PC-3 (cell line): ENCODE results near the gene ARHGDIG. TPM values are rescaled to one million over a fixed set of nuclear protein-coding genes. Genes with fewer than 3 reads are reported as not detected.

Experiments
- ATAC-seq: fragments of 200-7000 bp; cut with Tn5 transposase; 2 replicates; pipeline ENCODE4 v1.9.1; 2020; ENCODE audit warnings: mild to moderate bottlenecking, moderate library complexity
- BruUV-seq: library from RNA; stranded (reverse); fragments of 400-500 nt; replicated peaks from 2 replicates; lab custom pipeline; 2021; lab: Mats Ljungman, UMichigan
- CTCF ChIA-PET: fragments of 300-600 bp; sonication (Branson Sonifier 250); formaldehyde crosslinking; loops from one replicate; lab custom pipeline; 2022; ENCODE audit warnings: antibody characterized with exemption; lab: Charles Lee
- POLR2A ChIA-PET: fragments of 300-600 bp; sonication (Branson Sonifier 250); formaldehyde crosslinking; loops from one replicate; lab custom pipeline; 2022; ENCODE audit warnings: antibody characterized with exemption; ENCODE audit not compliant: unreplicated experiment; lab: Charles Lee
- DNase-seq: peaks from one replicate; pipeline ENCODE4 v3.0.0-alpha.2; 2015
- H2AFZ ChIP-seq: fragments of 300-600 bp; sonication (generic); 2 replicates; pipeline ENCODE4 v1.6.0; 2016; ENCODE audit warnings: antibody characterized with exemption, low read length
- H3F3A ChIP-seq: fragments of 300-600 bp; sonication (generic); one replicate; pipeline ENCODE4 v1.6.0; 2017; ENCODE audit warnings: antibody characterized with exemption, low read length, control low read depth, mild to moderate bottlenecking; ENCODE audit not compliant: unreplicated experiment
- H3K27ac ChIP-seq: fragments of 300-600 bp; sonication (generic); 2 replicates; pipeline ENCODE4 v1.5.1; 2016; ENCODE audit warnings: mild to moderate bottlenecking, low read length
- H3K27me3 ChIP-seq: fragments of 300-600 bp; sonication (generic); 2 replicates; pipeline ENCODE4 v1.6.1; 2016; ENCODE audit warnings: low read length, mixed read lengths
- H3K36me3 ChIP-seq: fragments of 300-600 bp; sonication (generic); 2 replicates; pipeline ENCODE4 v1.6.1; 2016; ENCODE audit warnings: low read depth, mixed run types, low read length, mixed read lengths
- H3K4me1 ChIP-seq: fragments of 300-600 bp; sonication (generic); 2 replicates; pipeline ENCODE4 v1.5.1; 2016; ENCODE audit warnings: low read length; ENCODE audit not compliant: insufficient read depth
- H3K4me2 ChIP-seq: fragments of 300-600 bp; sonication (generic); 2 replicates; pipeline ENCODE4 v1.6.0; 2016; ENCODE audit warnings: low read length
- H3K4me3 ChIP-seq: fragments of 300-600 bp; sonication (generic); 2 replicates; pipeline ENCODE4 v1.5.1; 2016; ENCODE audit warnings: mild to moderate bottlenecking, low read length, mixed read lengths
- H3K79me2 ChIP-seq: fragments of 300-600 bp; sonication (generic); 2 replicates; pipeline ENCODE4 v1.6.1; 2017; ENCODE audit warnings: low read length, mixed read lengths
- H3K9ac ChIP-seq: fragments of 300-600 bp; sonication (generic); 2 replicates; pipeline ENCODE4 v1.6.0; 2016; ENCODE audit warnings: mild to moderate bottlenecking, low read length
- H3K9me2 ChIP-seq: fragments of 300-600 bp; sonication (generic); replicated peaks from 2 replicates; pipeline ENCODE4 v1.6.1; 2016; ENCODE audit warnings: mixed run types, low read length, mixed read lengths
- H3K9me3 ChIP-seq: fragments of 300-600 bp; sonication (generic); 2 replicates; pipeline ENCODE4 v1.6.1; 2016; ENCODE audit warnings: low read length, mixed read lengths
- H4K20me1 ChIP-seq: fragments of 300-600 bp; sonication (generic); 2 replicates; pipeline ENCODE4 v1.6.1; 2016; ENCODE audit warnings: low read length, mixed read lengths
- EZH2 ChIP-seq: fragments of 300-600 bp; sonication (generic); IDR thresholded peaks from one replicate; pipeline ENCODE4 v1.6.1; 2017; ENCODE audit warnings: antibody characterized with exemption, mild to moderate bottlenecking, low read length; ENCODE audit not compliant: unreplicated experiment
- EZH2phosphoT487 ChIP-seq: fragments of 300-600 bp; sonication (generic); IDR thresholded peaks from 2 replicates; pipeline ENCODE4 v1.6.1; 2018; ENCODE audit warnings: mild to moderate bottlenecking, antibody characterized with exemption, low read length, borderline replicate concordance
- intact Hi-C: fragments of 100-400 bp; cut with micrococcal nuclease; formaldehyde crosslinking; loops from 2 replicates; pipeline ENCODE4 v1.9.0; 2023
- total RNA-seq: library from RNA; depleted of rRNA; stranded (reverse); fragments of >200 nt; gene quantifications from 2 replicates; pipeline ENCODE4 v1.2.3, GENCODE V29; 2014
- TF ChIP-seq, protein P1 (sequence below): fragments of 300-600 bp; sonication (generic); conservative IDR thresholded peaks from 2 replicates; pipeline ENCODE4 v1.5.1; 2017; ENCODE audit warnings: antibody characterized with exemption, low read depth, mild to moderate bottlenecking, low read length

ARHGDIG gene
- total RNA-seq, 1 experiment from 2014 or later = not detected

DNA sequence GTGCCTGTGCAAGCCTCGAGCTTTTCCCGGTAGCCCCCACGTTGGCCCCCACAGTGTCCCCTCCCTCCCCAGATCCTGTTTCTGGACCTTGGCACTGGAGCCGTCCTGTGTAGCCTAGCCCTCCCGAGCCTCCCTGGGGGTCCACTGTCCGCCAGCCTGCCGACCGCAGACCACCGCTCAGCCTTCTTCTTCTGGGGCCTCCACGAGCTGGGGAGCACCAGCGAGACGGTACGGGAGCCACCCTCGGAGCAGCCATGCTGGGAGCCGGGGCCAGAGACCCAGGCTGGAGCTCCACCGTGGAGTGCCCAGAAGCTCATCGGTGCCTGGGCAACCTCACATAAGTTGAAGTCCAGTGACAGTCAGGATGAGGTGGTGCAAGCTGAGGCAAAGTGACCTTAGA is 16.4 kb upstream of the ARHGDIG start:
- Histone ChIP-seq H3K36me3 (no peaks in the 10 kb centered on the region), H3K9me3 (no peaks in the 10 kb centered on the region), H2AFZ (no peak overlapping the region), H3F3A (no peaks in the 10 kb centered on the region), H3K4me2 (no peak overlapping the region), H4K20me1 (no peaks in the 10 kb centered on the region), H3K9me2 (no peaks in the 10 kb centered on the region), H3K4me3 (no peak overlapping the region), H3K79me2 (no peaks in the 10 kb centered on the region), H3K27ac (no peak overlapping the region), H3K9ac (no peak overlapping the region), H3K4me1 (no peaks in the 10 kb centered on the region), H3K27me3 (no peaks in the 10 kb centered on the region)
- BruUV-seq = no TSS peak
- ChIA-PET POLR2A (no interaction called here), CTCF (no interaction called here)
- DNase-seq = no peak
- intact Hi-C loops = no loop called here
- ATAC-seq = no peak
- TF ChIP-seq EZH2phosphoT487 (no peak), EZH2 (no peak)
- TF ChIP-seq, protein P1, sequence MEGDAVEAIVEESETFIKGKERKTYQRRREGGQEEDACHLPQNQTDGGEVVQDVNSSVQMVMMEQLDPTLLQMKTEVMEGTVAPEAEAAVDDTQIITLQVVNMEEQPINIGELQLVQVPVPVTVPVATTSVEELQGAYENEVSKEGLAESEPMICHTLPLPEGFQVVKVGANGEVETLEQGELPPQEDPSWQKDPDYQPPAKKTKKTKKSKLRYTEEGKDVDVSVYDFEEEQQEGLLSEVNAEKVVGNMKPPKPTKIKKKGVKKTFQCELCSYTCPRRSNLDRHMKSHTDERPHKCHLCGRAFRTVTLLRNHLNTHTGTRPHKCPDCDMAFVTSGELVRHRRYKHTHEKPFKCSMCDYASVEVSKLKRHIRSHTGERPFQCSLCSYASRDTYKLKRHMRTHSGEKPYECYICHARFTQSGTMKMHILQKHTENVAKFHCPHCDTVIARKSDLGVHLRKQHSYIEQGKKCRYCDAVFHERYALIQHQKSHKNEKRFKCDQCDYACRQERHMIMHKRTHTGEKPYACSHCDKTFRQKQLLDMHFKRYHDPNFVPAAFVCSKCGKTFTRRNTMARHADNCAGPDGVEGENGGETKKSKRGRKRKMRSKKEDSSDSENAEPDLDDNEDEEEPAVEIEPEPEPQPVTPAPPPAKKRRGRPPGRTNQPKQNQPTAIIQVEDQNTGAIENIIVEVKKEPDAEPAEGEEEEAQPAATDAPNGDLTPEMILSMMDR = no peak

DNA sequence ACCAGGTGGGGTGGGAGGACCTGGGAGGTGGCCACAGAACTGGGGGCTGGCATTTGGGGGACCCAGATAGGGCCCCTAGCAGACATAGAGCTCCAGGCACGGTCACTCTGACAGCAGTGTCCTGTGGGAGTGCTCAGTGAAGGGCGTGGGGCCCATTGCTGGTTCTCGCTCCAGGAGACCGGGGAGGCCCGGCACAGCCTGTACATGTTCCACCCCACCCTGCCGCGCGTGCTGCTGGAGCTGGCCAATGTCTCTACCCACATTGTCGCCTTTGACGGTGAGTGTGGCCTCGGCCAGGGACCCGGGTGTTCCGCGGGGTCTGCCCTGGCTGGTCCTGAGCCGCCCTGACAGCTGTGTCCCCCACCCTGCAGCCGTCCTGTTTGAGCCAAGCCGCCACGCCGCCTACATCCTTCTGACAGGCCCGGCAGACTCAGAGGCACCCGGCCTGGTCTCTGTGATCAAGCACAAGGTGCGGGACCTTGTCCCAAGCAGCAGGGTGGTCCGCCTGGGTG is 15.9 kb upstream of the ARHGDIG start:
- Histone ChIP-seq H3K9me2 (no peaks in the 10 kb centered on the region), H3K4me2 (no peak overlapping the region), H3K4me1 (no peaks in the 10 kb centered on the region), H3F3A (no peaks in the 10 kb centered on the region), H3K79me2 (no peaks in the 10 kb centered on the region), H3K9ac (no peak overlapping the region), H3K27ac (no peak overlapping the region), H2AFZ (no peak overlapping the region), H4K20me1 (no peaks in the 10 kb centered on the region), H3K9me3 (no peaks in the 10 kb centered on the region), H3K4me3 (no peak overlapping the region), H3K36me3 (no peaks in the 10 kb centered on the region), H3K27me3 (no peaks in the 10 kb centered on the region)
- no peak for DNase-seq
- ChIA-PET POLR2A (no interaction called here), CTCF (no interaction called here)
- no peak for ATAC-seq
- no TSS peak for BruUV-seq
- TF ChIP-seq, protein P1 = no peak
- no peak for TF ChIP-seq EZH2
- no peak for TF ChIP-seq EZH2phosphoT487
- intact Hi-C loops = no loop called here

DNA sequence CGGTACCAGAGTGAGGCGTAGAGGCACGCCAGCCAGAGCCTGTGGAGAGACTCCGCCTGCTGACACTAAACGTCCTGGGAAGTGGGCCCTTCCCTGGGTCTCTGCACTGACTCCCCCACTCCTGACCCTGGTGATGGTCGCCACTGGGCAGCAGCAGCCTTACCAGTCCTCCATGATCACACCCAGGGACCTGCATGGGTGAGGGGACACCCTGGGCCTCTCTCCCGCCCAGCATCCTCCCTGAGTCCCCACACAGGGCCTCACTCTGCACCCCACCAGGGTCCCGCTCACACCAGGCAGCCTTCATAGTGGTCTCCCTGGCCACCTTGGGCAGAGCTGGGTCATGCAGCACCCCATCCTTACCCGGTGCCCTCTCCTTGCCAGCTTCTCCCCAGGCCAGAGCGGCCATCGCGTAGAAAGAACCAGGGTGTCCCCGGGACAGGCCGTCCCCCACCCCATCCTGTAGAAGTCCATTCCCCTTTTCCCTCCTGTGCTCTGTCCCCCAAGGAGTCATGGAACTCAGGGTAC is 15.3 kb upstream of the ARHGDIG start:
- Histone ChIP-seq H3K4me1 (no peaks in the 10 kb centered on the region), H2AFZ (no peak overlapping the region), H3K27me3 (no peaks in the 10 kb centered on the region), H3K9me2 (no peaks in the 10 kb centered on the region), H3K4me2 (no peak overlapping the region), H4K20me1 (no peaks in the 10 kb centered on the region), H3K36me3 (no peaks in the 10 kb centered on the region), H3K4me3 (no peak overlapping the region), H3K9me3 (no peaks in the 10 kb centered on the region), H3K9ac (no peak overlapping the region), H3K27ac (no peak overlapping the region), H3F3A (no peaks in the 10 kb centered on the region), H3K79me2 (no peaks in the 10 kb centered on the region)
- TF ChIP-seq EZH2phosphoT487 (no peak), EZH2 (no peak)
- TF ChIP-seq, protein P1 = no peak
- ChIA-PET POLR2A (no interaction called here), CTCF (no interaction called here)
- no TSS peak for BruUV-seq
- ATAC-seq (no peak), DNase-seq (no peak)
- intact Hi-C loops = no loop called here
